HCT116 (cell line): Measurements from ENCODE around the gene C10orf62. TPM values are rescaled to one million over a fixed set of nuclear protein-coding genes. Genes with fewer than 3 reads are reported as not detected.

ENCODE experiments used
- ATAC-seq: fragments of 200-7000 bp; cut with Tn5 transposase; 2 replicates; pipeline ENCODE4 v1.9.1; 2020; ENCODE audit warnings: mild to moderate bottlenecking, moderate library complexity
- BruUV-seq: library from RNA; stranded (reverse); fragments of 400-500 nt; replicated peaks from 2 replicates; lab custom pipeline; 2021; lab: Mats Ljungman, UMichigan
- CTCF ChIA-PET: fragments of 300-600 bp; sonication (Branson Sonifier 250); formaldehyde crosslinking; loops from one replicate; lab custom pipeline; 2021; ENCODE audit warnings: antibody characterized with exemption; lab: Charles Lee
- POLR2A ChIA-PET: fragments of 300-600, 350-600 bp; sonication (Branson Sonifier 250); formaldehyde crosslinking; loops from one replicate; lab custom pipeline; 2021; ENCODE audit warnings: antibody characterized with exemption; lab: Charles Lee
- RAD21 ChIA-PET, 2 experiments: fragments of 300-600 bp; sonication (Branson Sonifier 250); formaldehyde crosslinking; loops; one replicate each; lab custom pipeline; 2023; ENCODE audit warnings: low total read pairs in 2 of 2; ENCODE audit not compliant: uncharacterized antibody in 2 of 2, unreplicated experiment in 2 of 2, low non-redundant PET in 1 of 2; lab: Charles Lee
- DNase-seq: peaks from one replicate; pipeline ENCODE4 v3.0.0-alpha.2; 2010; ENCODE audit warnings: low read depth, low spot score
- H2AFZ ChIP-seq: fragments of 200-600 bp; shearing (Covaris generic), sonication (generic); 2 replicates; pipeline ENCODE4 v1.6.1; 2017; ENCODE audit warnings: low read depth, mixed run types, mixed read lengths, antibody characterized with exemption, low read length; ENCODE audit not compliant: poor library complexity, severe bottlenecking
- H3K27ac ChIP-seq: 2 replicates; pipeline ENCODE4 v1.5.1; 2012; ENCODE audit warnings: low read depth, low read length
- H3K27me3 ChIP-seq: fragments of 200-600 bp; sonication (generic); 2 replicates; pipeline ENCODE4 v1.6.1; 2016; ENCODE audit warnings: mixed run types, low read length, mixed read lengths; ENCODE audit not compliant: insufficient read depth
- H3K36me3 ChIP-seq, 2 experiments: fragments of 200-500 bp in 1 of 2; fragments of 200-600 bp in 1 of 2; sonication (Bioruptor generic) in 1 of 2; sonication (generic) in 1 of 2; 2 replicates each; pipeline versions ENCODE4 v1.5.1 to v1.6.1; 2014 to 2016; ENCODE audit warnings: low read length in 2 of 2, inconsistent platforms in 1 of 2, mixed read lengths in 1 of 2, mixed run types in 1 of 2; ENCODE audit not compliant: insufficient read depth in 2 of 2, control insufficient read depth in 1 of 2
- H3K4me1 ChIP-seq, 2 experiments: fragments of 200-600 bp in 1 of 2; sonication (generic) in 1 of 2; 2 replicates each; pipeline versions ENCODE4 v1.5.1 to v1.6.1; 2012 to 2017; ENCODE audit warnings: low read length in 2 of 2, inconsistent platforms in 1 of 2, mild to moderate bottlenecking in 1 of 2, mixed read lengths in 1 of 2, mixed run types in 1 of 2, moderate library complexity in 1 of 2; ENCODE audit not compliant: insufficient read depth in 2 of 2, control insufficient read depth in 1 of 2
- H3K4me2 ChIP-seq: fragments of 200-600 bp; sonication (generic); 2 replicates; pipeline ENCODE4 v1.6.1; 2017; ENCODE audit warnings: mixed run types, low read length, mixed read lengths
- H3K4me3 ChIP-seq, 2 experiments: fragments of 200-600 bp in 1 of 2; sonication (generic) in 1 of 2; replicated peaks in 1 of 2; 2 replicates each; pipeline ENCODE4 v1.5.1; 2011 to 2016; ENCODE audit warnings: low read length in 2 of 2, control low read depth in 1 of 2, low read depth in 1 of 2, mild to moderate bottlenecking in 1 of 2, mixed read lengths in 1 of 2, mixed run types in 1 of 2
- H3K79me2 ChIP-seq: fragments of 200-600 bp; sonication (generic); 2 replicates; pipeline ENCODE4 v1.6.1; 2017; ENCODE audit warnings: mild to moderate bottlenecking, mixed run types, low read length, moderate library complexity, mixed read lengths; ENCODE audit not compliant: insufficient read depth
- H3K9ac ChIP-seq: fragments of 200-600 bp; sonication (generic); 2 replicates; pipeline ENCODE4 v1.6.1; 2016; ENCODE audit warnings: low read length, mixed read lengths
- H3K9me2 ChIP-seq: fragments of 200-600 bp; sonication (generic), shearing (Covaris generic); 2 replicates; pipeline ENCODE4 v1.6.1; 2017; ENCODE audit warnings: mixed run types, mild to moderate bottlenecking, moderate library complexity; ENCODE audit not compliant: insufficient read depth
- H3K9me3 ChIP-seq, 2 experiments: fragments of 200-500 bp in 1 of 2; fragments of 200-600 bp in 1 of 2; sonication (Bioruptor generic) in 1 of 2; sonication (generic) in 1 of 2; 2 replicates each; pipeline ENCODE4 v1.6.1; 2014 to 2017; ENCODE audit warnings: low read length in 2 of 2, mixed read lengths in 2 of 2, inconsistent platforms in 1 of 2, low read depth in 1 of 2, mild to moderate bottlenecking in 1 of 2, mixed run types in 1 of 2, moderate library complexity in 1 of 2; ENCODE audit not compliant: control insufficient read depth in 1 of 2, insufficient read depth in 1 of 2
- H4K20me1 ChIP-seq: fragments of 200-600 bp; sonication (generic), shearing (Covaris generic); 2 replicates; pipeline ENCODE4 v1.6.1; 2017; ENCODE audit warnings: mixed run types, mild to moderate bottlenecking, moderate library complexity; ENCODE audit not compliant: insufficient read depth
- CBX3 ChIP-seq: IDR thresholded peaks from 2 replicates; pipeline ENCODE4 v1.6.1; 2012; ENCODE audit warnings: low read depth
- CEBPB ChIP-seq: IDR thresholded peaks from 2 replicates; pipeline ENCODE4 v1.6.1; 2012; ENCODE audit warnings: low read depth
- EGR1 ChIP-seq: IDR thresholded peaks from 2 replicates; pipeline ENCODE4 v1.6.1; 2012; ENCODE audit warnings: low read depth
- ELF1 ChIP-seq: IDR thresholded peaks from 2 replicates; pipeline ENCODE4 v1.6.1; 2012; ENCODE audit warnings: low read depth, borderline replicate concordance
- EZH2 ChIP-seq: fragments of 200-600 bp; sonication (generic); IDR thresholded peaks from 2 replicates; pipeline ENCODE4 v1.6.1; 2017; ENCODE audit warnings: antibody characterized with exemption, mixed run types
- EZH2phosphoT487 ChIP-seq: fragments of 200-600 bp; IDR thresholded peaks from 2 replicates; pipeline ENCODE4 v1.6.1; 2018; ENCODE audit warnings: antibody characterized with exemption, borderline replicate concordance
- POLR2A ChIP-seq: IDR thresholded peaks from 2 replicates; pipeline ENCODE4 v1.7.0; 2011; ENCODE audit warnings: borderline replicate concordance; ENCODE audit not compliant: insufficient read depth, insufficient read length; ENCODE audit errors: extremely low read depth
- POLR2AphosphoS5 ChIP-seq: IDR thresholded peaks from 2 replicates; pipeline ENCODE4 v1.6.1; 2011; ENCODE audit warnings: mild to moderate bottlenecking, low read depth, low read length, moderate library complexity
- SIN3A ChIP-seq: IDR thresholded peaks from 2 replicates; pipeline ENCODE4 v1.6.1; 2012; ENCODE audit warnings: low read depth
- SP1 ChIP-seq: IDR thresholded peaks from 2 replicates; pipeline ENCODE4 v1.6.1; 2012; ENCODE audit warnings: low read depth
- SRF ChIP-seq: IDR thresholded peaks from 2 replicates; pipeline ENCODE4 v1.6.1; 2012; ENCODE audit warnings: low read depth
- TCF7L2 ChIP-seq: IDR thresholded peaks from 2 replicates; pipeline ENCODE4 v1.7.0; 2011; ENCODE audit warnings: borderline replicate concordance, inconsistent platforms; ENCODE audit not compliant: insufficient read depth, insufficient read length; ENCODE audit errors: extremely low read depth
- YY1 ChIP-seq: IDR thresholded peaks from 2 replicates; pipeline ENCODE4 v1.6.1; 2011; ENCODE audit warnings: low read length, low read depth, moderate library complexity, mild to moderate bottlenecking; ENCODE audit not compliant: insufficient replicate concordance; ENCODE audit errors: extremely low read depth
- ZFX ChIP-seq: fragments of 450-650 bp; IDR thresholded peaks from 2 replicates; pipeline ENCODE4 v1.6.1; 2017
- ZNF274 ChIP-seq: fragments of 200-500 bp; sonication (Bioruptor generic); IDR thresholded peaks from 2 replicates; pipeline ENCODE4 v1.6.1; 2014; ENCODE audit warnings: mild to moderate bottlenecking, low read depth, low read length, inconsistent platforms
- intact Hi-C: fragments of 100-400 bp; cut with micrococcal nuclease; formaldehyde crosslinking; loops from 2 replicates; pipeline ENCODE4 v1.10.0; 2022
- total RNA-seq: library from RNA; stranded (reverse); gene quantifications from one replicate; pipeline ENCODE4 v1.2.1, GENCODE V29; 2021; ENCODE audit not compliant: unreplicated experiment
- TF ChIP-seq, protein P1 (sequence below): IDR thresholded peaks from 2 replicates; pipeline ENCODE4 v1.6.1; 2011; ENCODE audit warnings: mild to moderate bottlenecking, low read length, moderate library complexity; ENCODE audit not compliant: insufficient replicate concordance; ENCODE audit errors: extremely low read depth
- TF ChIP-seq, protein P2 (sequence below): IDR thresholded peaks from 2 replicates; pipeline ENCODE4 v1.6.1; 2012; ENCODE audit warnings: low read depth
- TF ChIP-seq, protein P3 (sequence below): IDR thresholded peaks from 2 replicates; pipeline ENCODE4 v1.6.1; 2012
- TF ChIP-seq, protein P4 (sequence below): IDR thresholded peaks from 2 replicates; pipeline ENCODE4 v1.6.1; 2012

The C10orf62 gene
- total RNA-seq, 1 experiment from 2014 or later = 0.32 TPM

DNA sequence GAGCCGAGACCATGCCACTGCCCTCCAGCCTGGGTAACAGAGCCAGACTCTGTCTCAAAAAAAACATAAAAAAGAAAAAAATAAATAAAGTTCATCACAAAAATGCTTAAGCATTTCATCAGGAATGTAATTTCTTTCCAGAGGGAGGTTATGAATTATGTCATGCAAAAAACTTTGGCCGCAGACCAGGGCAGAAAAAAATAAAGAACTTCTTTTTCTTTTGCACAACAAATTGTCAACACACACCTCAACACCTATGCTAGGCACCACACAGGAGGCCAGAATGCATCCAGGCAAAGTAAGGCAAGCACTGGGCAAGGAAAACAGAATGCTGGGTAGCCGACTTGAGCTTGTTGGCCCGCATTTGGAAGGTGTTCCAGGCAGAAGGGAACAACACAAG lies 3.9 kb downstream of the C10orf62 start:
- no TSS peak for BruUV-seq
- POLR2A ChIA-PET = no interaction called here
- TF ChIP-seq POLR2AphosphoS5 (no peak), CBX3 (no peak), POLR2A (no peak), SIN3A (no peak), SP1 (no peak), ELF1 (no peak), SRF (no peak), YY1 (no peak), ZNF274 (no peak), EZH2phosphoT487 (no peak), EZH2 (no peak), EGR1 (no peak), TCF7L2 (no peak), CEBPB (no peak), ZFX (no peak)
- TF ChIP-seq, protein P1, sequence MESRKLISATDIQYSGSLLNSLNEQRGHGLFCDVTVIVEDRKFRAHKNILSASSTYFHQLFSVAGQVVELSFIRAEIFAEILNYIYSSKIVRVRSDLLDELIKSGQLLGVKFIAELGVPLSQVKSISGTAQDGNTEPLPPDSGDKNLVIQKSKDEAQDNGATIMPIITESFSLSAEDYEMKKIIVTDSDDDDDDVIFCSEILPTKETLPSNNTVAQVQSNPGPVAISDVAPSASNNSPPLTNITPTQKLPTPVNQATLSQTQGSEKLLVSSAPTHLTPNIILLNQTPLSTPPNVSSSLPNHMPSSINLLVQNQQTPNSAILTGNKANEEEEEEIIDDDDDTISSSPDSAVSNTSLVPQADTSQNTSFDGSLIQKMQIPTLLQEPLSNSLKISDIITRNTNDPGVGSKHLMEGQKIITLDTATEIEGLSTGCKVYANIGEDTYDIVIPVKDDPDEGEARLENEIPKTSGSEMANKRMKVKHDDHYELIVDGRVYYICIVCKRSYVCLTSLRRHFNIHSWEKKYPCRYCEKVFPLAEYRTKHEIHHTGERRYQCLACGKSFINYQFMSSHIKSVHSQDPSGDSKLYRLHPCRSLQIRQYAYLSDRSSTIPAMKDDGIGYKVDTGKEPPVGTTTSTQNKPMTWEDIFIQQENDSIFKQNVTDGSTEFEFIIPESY = no peak
- TF ChIP-seq, protein P2, sequence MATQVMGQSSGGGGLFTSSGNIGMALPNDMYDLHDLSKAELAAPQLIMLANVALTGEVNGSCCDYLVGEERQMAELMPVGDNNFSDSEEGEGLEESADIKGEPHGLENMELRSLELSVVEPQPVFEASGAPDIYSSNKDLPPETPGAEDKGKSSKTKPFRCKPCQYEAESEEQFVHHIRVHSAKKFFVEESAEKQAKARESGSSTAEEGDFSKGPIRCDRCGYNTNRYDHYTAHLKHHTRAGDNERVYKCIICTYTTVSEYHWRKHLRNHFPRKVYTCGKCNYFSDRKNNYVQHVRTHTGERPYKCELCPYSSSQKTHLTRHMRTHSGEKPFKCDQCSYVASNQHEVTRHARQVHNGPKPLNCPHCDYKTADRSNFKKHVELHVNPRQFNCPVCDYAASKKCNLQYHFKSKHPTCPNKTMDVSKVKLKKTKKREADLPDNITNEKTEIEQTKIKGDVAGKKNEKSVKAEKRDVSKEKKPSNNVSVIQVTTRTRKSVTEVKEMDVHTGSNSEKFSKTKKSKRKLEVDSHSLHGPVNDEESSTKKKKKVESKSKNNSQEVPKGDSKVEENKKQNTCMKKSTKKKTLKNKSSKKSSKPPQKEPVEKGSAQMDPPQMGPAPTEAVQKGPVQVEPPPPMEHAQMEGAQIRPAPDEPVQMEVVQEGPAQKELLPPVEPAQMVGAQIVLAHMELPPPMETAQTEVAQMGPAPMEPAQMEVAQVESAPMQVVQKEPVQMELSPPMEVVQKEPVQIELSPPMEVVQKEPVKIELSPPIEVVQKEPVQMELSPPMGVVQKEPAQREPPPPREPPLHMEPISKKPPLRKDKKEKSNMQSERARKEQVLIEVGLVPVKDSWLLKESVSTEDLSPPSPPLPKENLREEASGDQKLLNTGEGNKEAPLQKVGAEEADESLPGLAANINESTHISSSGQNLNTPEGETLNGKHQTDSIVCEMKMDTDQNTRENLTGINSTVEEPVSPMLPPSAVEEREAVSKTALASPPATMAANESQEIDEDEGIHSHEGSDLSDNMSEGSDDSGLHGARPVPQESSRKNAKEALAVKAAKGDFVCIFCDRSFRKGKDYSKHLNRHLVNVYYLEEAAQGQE = no peak
- TF ChIP-seq, protein P3, sequence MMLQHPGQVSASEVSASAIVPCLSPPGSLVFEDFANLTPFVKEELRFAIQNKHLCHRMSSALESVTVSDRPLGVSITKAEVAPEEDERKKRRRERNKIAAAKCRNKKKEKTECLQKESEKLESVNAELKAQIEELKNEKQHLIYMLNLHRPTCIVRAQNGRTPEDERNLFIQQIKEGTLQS = no peak
- TF ChIP-seq, protein P4, sequence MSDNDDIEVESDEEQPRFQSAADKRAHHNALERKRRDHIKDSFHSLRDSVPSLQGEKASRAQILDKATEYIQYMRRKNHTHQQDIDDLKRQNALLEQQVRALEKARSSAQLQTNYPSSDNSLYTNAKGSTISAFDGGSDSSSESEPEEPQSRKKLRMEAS = no peak
- TF ChIP-seq, all 23 proteins: peak for 0
- H3K79me2 ChIP-seq = no peaks in the 10 kb centered on the region
- no peak overlapping the region for H3K4me2 ChIP-seq
- RAD21 ChIA-PET = interaction anchor here in 1 of 2 experiments (0.7 kb wide), 1 partner anchor 21 kb away, joined by 3 read pairs; no protein-coding TSS in a partner anchor
- no peak overlapping the region for H3K4me3 ChIP-seq
- ATAC-seq = no peak
- CTCF ChIA-PET = interaction anchor here (1.1 kb wide), 1 partner anchor 21 kb away, joined by 3 read pairs; the partner anchor contains the start of gene ANKRD2
- intact Hi-C loops = no loop called here
- no peaks in the 10 kb centered on the region for H3K27me3 ChIP-seq
- no peaks in the 10 kb centered on the region for H3K9me3 ChIP-seq
- H3K9me2 ChIP-seq = no peaks in the 10 kb centered on the region
- H3K36me3 ChIP-seq = no peaks in the 10 kb centered on the region
- H3K27ac ChIP-seq = no peak overlapping the region
- no peak overlapping the region for H3K9ac ChIP-seq
- no peak overlapping the region for H2AFZ ChIP-seq
- peaks cover 27 to 36% of the 10 kb centered on the region in 2 experiments for H3K4me1 ChIP-seq
- no peak for DNase-seq
- no peaks in the 10 kb centered on the region for H4K20me1 ChIP-seq
